Colonic mucosa (tissue), 4 donors: ENCODE measurements around the gene ELOF1. TPM values are rescaled to one million over a fixed set of nuclear protein-coding genes. Genes with fewer than 3 reads are reported as not detected.

Source experiments
- DNase-seq: peaks from one replicate; pipeline ENCODE4 v3.0.0-alpha.2; 2020
- H3K27ac ChIP-seq: fragments of 200-600 bp; one replicate; pipeline ENCODE4 v1.8.0; 2021
- H3K27me3 ChIP-seq: fragments of 200-600 bp; one replicate; pipeline ENCODE4 v1.8.0; 2021
- H3K36me3 ChIP-seq: fragments of 200-600 bp; one replicate; pipeline ENCODE4 v1.8.0; 2021
- H3K4me1 ChIP-seq: fragments of 200-600 bp; one replicate; pipeline ENCODE4 v1.8.0; 2021; ENCODE audit warnings: mild to moderate bottlenecking
- H3K4me3 ChIP-seq: fragments of 200-600 bp; one replicate; pipeline ENCODE4 v1.8.0; 2021
- H3K9ac ChIP-seq, 2 donors: one replicate each; pipeline ENCODE4 v1.7.0; 2013; ENCODE audit warnings: control low read depth in 2 of 2, low read depth in 2 of 2, low read length in 2 of 2
- H3K9me3 ChIP-seq: fragments of 200-600 bp; one replicate; pipeline ENCODE4 v1.8.0; 2021
- CTCF ChIP-seq: fragments of 200-600 bp; IDR thresholded peaks from one replicate; pipeline ENCODE4 v1.8.0; 2022; ENCODE audit warnings: antibody characterized with exemption, mild to moderate bottlenecking
- intact Hi-C: fragments of 100-400 bp; cut with DNase I; formaldehyde crosslinking; loops from one replicate; pipeline ENCODE4 v1.14.1; 2022
- total RNA-seq, 2 donors: library from RNA; stranded (reverse); fragmentation: NEBNext Ultra II Directional in 1 of 2; extraction: Animal tissue kit (Norgen Biotek cat#: 25700) in 1 of 2; gene quantifications; one replicate each; pipeline ENCODE4 v1.2.1, GENCODE V29; 2021
- donor health status: healthy.
- donor health status: DM: no; HTN: no; CAD: no.
- donor health status: DM: no; HTN: no; CAD: no.

ELOF1 gene
- total RNA-seq, 2 donors from 2014 or later = 33.8 to 59.8 TPM

- Histone ChIP-seq H3K9ac (no peak overlapping the region), H3K4me3 (no peak overlapping the region), H3K27ac (no peak overlapping the region), H3K27me3 (no peaks in the 10 kb centered on the region), H3K9me3 (no peaks in the 10 kb centered on the region), H3K4me1 (no peaks in the 10 kb centered on the region), H3K36me3 (no peaks in the 10 kb centered on the region)
- intact Hi-C loops = loop anchor here (2.0 kb wide), 1 partner anchor 25 kb away; no protein-coding TSS in a partner anchor
- TF ChIP-seq CTCF = no peak
- DNase-seq = no peak
Measured at GRCh38 chr19:11563532-11563931, 4.5 kb upstream of the ELOF1 start.

- H3K4me1 ChIP-seq = peaks cover 7% of the 10 kb centered on the region
- no peak overlapping the region for H3K9ac ChIP-seq
- peak; percentile 72 for DNase-seq
- H3K36me3 ChIP-seq = no peaks in the 10 kb centered on the region
- intact Hi-C loops = no loop called here
- H3K9me3 ChIP-seq = no peaks in the 10 kb centered on the region
- H3K27ac ChIP-seq = no peak overlapping the region
- H3K27me3 ChIP-seq = no peaks in the 10 kb centered on the region
- no peak overlapping the region for H3K4me3 ChIP-seq
- TF ChIP-seq CTCF = peak; percentile 49
Measured at GRCh38 chr19:11560404-11561051, 1.5 kb upstream of the ELOF1 start.

- peak overlapping the region in 1 of 2 donors; percentile 18 for H3K9ac ChIP-seq
- no peaks in the 10 kb centered on the region for H3K9me3 ChIP-seq
- no peak overlapping the region for H3K4me3 ChIP-seq
- H3K36me3 ChIP-seq = no peaks in the 10 kb centered on the region
- no peak for DNase-seq
- TF ChIP-seq CTCF = no peak
- no peaks in the 10 kb centered on the region for H3K27me3 ChIP-seq
- intact Hi-C loops = no loop called here
- no peak overlapping the region for H3K27ac ChIP-seq
- H3K4me1 ChIP-seq = peaks cover 7% of the 10 kb centered on the region
Measured at GRCh38 chr19:11556634-11557420, 2.2 kb downstream of the ELOF1 start.

- Histone ChIP-seq H3K36me3 (no peaks in the 10 kb centered on the region), H3K9ac (no peak overlapping the region), H3K27me3 (no peaks in the 10 kb centered on the region), H3K9me3 (no peaks in the 10 kb centered on the region), H3K4me3 (no peak overlapping the region), H3K27ac (no peak overlapping the region), H3K4me1 (peaks cover 7% of the 10 kb centered on the region)
- no peak for DNase-seq
- TF ChIP-seq CTCF = no peak
- intact Hi-C loops = no loop called here
Measured at GRCh38 chr19:11555246-11555645, 3.8 kb downstream of the ELOF1 start.

GRCh38 chr19:11554160-11554559 is 4.9 kb downstream of the ELOF1 start:
- no peaks in the 10 kb centered on the region for H3K27me3 ChIP-seq
- intact Hi-C loops = no loop called here
- no peak overlapping the region for H3K27ac ChIP-seq
- H3K9me3 ChIP-seq = no peaks in the 10 kb centered on the region
- no peaks in the 10 kb centered on the region for H3K36me3 ChIP-seq
- no peak overlapping the region for H3K4me3 ChIP-seq
- no peak for TF ChIP-seq CTCF
- no peak for DNase-seq
- H3K4me1 ChIP-seq = peaks cover 7% of the 10 kb centered on the region
- no peak overlapping the region for H3K9ac ChIP-seq
